GM12878 (cell line): ENCODE data around the gene SMG6.

Experiments
- CEBPZ ChIP-seq: fragments of 150-350 bp; IDR thresholded peaks from 2 replicates; pipeline ENCODE4 v1.6.1; 2016; ENCODE audit warnings: low read depth, low read length
- EZH2 ChIP-seq: IDR thresholded peaks from 2 replicates; pipeline ENCODE4 v1.6.1; 2012; ENCODE audit warnings: low read depth, mild to moderate bottlenecking, control low read depth, inconsistent platforms, low read length, borderline replicate concordance; ENCODE audit not compliant: control insufficient read depth
- POLR2A ChIP-seq: IDR thresholded peaks from 2 replicates; pipeline ENCODE4 v1.6.1; 2011; ENCODE audit warnings: low read depth, mild to moderate bottlenecking, low read length
- POLR2AphosphoS5 ChIP-seq: IDR thresholded peaks from 2 replicates; pipeline ENCODE4 v1.6.1; 2011; ENCODE audit warnings: mild to moderate bottlenecking, low read length, inconsistent platforms
- WRNIP1 ChIP-seq: IDR thresholded peaks from 2 replicates; pipeline ENCODE4 v1.6.1; 2011; ENCODE audit warnings: low read depth, low read length, improper control_type of control experiment, borderline replicate concordance

DNA sequence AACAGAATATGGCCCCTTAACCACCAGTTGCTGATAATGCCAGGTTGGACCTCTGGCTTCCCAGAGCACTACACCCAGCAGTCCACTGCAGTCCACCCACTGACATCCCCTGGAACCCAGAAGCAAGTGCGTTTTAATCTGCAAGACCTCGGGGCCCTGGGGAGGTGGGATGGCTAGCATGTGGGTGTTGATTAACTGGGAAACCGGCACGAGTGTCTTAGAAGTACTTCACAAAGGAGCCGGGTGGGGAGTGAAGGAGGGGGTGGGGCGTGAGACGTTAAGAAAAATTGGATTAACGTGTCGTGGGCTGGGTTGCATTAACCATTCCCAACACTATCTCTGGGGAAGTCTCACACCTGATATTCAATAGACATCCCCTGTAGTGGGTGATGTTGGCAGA lies 254.8 kb downstream of the SMG6 start:
- no peak for TF ChIP-seq POLR2A
- TF ChIP-seq WRNIP1: no peak
- no peak for TF ChIP-seq POLR2AphosphoS5
- TF ChIP-seq CEBPZ: no peak
- no peak for TF ChIP-seq EZH2
